Measurements from ENCODE around the gene MARVELD2.

The MARVELD2 gene

GRCh38 chr5:69493396-69494133 is 78.6 kb downstream of the MARVELD2 start:
- no peak for DNase-seq (ENCODE audit: low spot score)

All from CD4-positive, alpha-beta T cell treated with Interleukin-15 for 4 hours (primary cell).